Keratinocyte (primary cell): Measurements from ENCODE around the gene RASGEF1B. TPM values are rescaled to one million over a fixed set of nuclear protein-coding genes. Genes with fewer than 3 reads are reported as not detected.

ENCODE experiments used
- DNase-seq: peaks from one replicate; pipeline ENCODE4 v3.0.0-alpha.2; 2011; ENCODE audit warnings: low read depth, missing footprints, low spot score
- FAIRE-seq: peaks from 2 replicates; lab custom pipeline; 2011; peaks lifted over from hg19 to GRCh38; lab: Jason Lieb, UNC
- H2AFZ ChIP-seq: 2 replicates; pipeline ENCODE4 v1.6.0; 2012; ENCODE audit warnings: low read length, control low read depth, inconsistent platforms; ENCODE audit not compliant: control insufficient read depth
- H3K27ac ChIP-seq: 2 replicates; pipeline ENCODE4 v1.5.1; 2011; ENCODE audit warnings: low read length; ENCODE audit not compliant: control insufficient read depth, insufficient read depth
- H3K27me3 ChIP-seq: 3 replicates; pipeline ENCODE4 v1.6.0; 2011; ENCODE audit warnings: low read length; ENCODE audit not compliant: control insufficient read depth, insufficient read depth; ENCODE audit errors: extremely low read depth
- H3K36me3 ChIP-seq, 2 experiments: 2 replicates in 1 of 2; 3 replicates in 1 of 2; pipeline ENCODE4 v1.5.1; 2011; ENCODE audit warnings: low read length in 2 of 2, mild to moderate bottlenecking in 1 of 2; ENCODE audit not compliant: control insufficient read depth in 2 of 2, insufficient read depth in 2 of 2; ENCODE audit errors: extremely low read depth in 1 of 2
- H3K4me1 ChIP-seq: 3 replicates; pipeline ENCODE4 v1.5.1; 2011; ENCODE audit warnings: low read length; ENCODE audit not compliant: control insufficient read depth, insufficient read depth; ENCODE audit errors: extremely low read depth
- H3K4me2 ChIP-seq: 3 replicates; pipeline ENCODE4 v1.6.0; 2011; ENCODE audit warnings: low read depth, low read length; ENCODE audit not compliant: control insufficient read depth, insufficient read depth; ENCODE audit errors: extremely low read depth
- H3K4me3 ChIP-seq, 3 experiments: fragments of 200-600 bp in 1 of 3; sonication (generic) in 1 of 3; 2 replicates in 2 of 3; 3 replicates in 1 of 3; pipeline ENCODE4 v1.5.1; 2011 to 2016; ENCODE audit warnings: low read length in 3 of 3, mild to moderate bottlenecking in 3 of 3, control low read depth in 2 of 3, inconsistent platforms in 1 of 3, low read depth in 1 of 3, mixed read lengths in 1 of 3, mixed run types in 1 of 3, moderate library complexity in 1 of 3; ENCODE audit not compliant: control insufficient read depth in 2 of 3, insufficient read depth in 2 of 3; ENCODE audit errors: extremely low read depth in 1 of 3
- H3K79me2 ChIP-seq: 2 replicates; pipeline ENCODE4 v1.6.0; 2012; ENCODE audit warnings: low read length; ENCODE audit not compliant: control insufficient read depth, insufficient read depth
- H3K9ac ChIP-seq: 3 replicates; pipeline ENCODE4 v1.6.0; 2011; ENCODE audit warnings: low read length; ENCODE audit not compliant: control insufficient read depth, insufficient read depth; ENCODE audit errors: extremely low read depth
- H3K9me1 ChIP-seq: 3 replicates; pipeline ENCODE4 v1.6.0; 2011; ENCODE audit warnings: low read length; ENCODE audit not compliant: control insufficient read depth, insufficient read depth; ENCODE audit errors: extremely low read depth
- H3K9me3 ChIP-seq: 2 replicates; pipeline ENCODE4 v1.5.1; 2012; ENCODE audit warnings: low read depth, low read length; ENCODE audit not compliant: control insufficient read depth
- H4K20me1 ChIP-seq: 3 replicates; pipeline ENCODE4 v1.6.0; 2011; ENCODE audit warnings: low read length; ENCODE audit not compliant: control insufficient read depth, insufficient read depth; ENCODE audit errors: extremely low read depth
- EZH2 ChIP-seq: IDR thresholded peaks from one replicate; pipeline ENCODE4 v1.6.1; 2012; ENCODE audit warnings: inconsistent platforms, mild to moderate bottlenecking, low read length, moderate library complexity
- dilution Hi-C: fragments of 300-500 bp; cut with MboI; formaldehyde crosslinking; loops from one replicate; pipeline ENCODE4 v1.7.0; 2020; ENCODE audit warnings: low sequenced_read_pairs; ENCODE audit not compliant: extremely low pct_ligation_motif_present
- polyA plus RNA-seq, 5 experiments: library from polyadenylated mRNA; depleted of rRNA in 3 of 5; stranded (reverse) in 3 of 5; stranded (forward) in 1 of 5; unstranded in 1 of 5; fragments of >200 nt; gene quantifications; 1 replicate in 1 of 5; 2 replicates in 3 of 5; 3 replicates in 1 of 5; pipeline versions ENCODE4 v1.2.1 to v1.2.3, GENCODE V29; 2011 to 2012; ENCODE audit warnings: missing spikeins in 2 of 5, low read depth in 1 of 5, low replicate concordance in 1 of 5
- TF ChIP-seq, protein P1 (sequence below), 3 experiments: IDR thresholded peaks in 1 of 3; conservative IDR thresholded peaks in 1 of 3; optimal IDR thresholded peaks in 1 of 3; 2 replicates in 2 of 3; 3 replicates in 1 of 3; pipeline versions ENCODE3 to v1.5.1; 2011; ENCODE audit warnings: low read length in 3 of 3, mild to moderate bottlenecking in 3 of 3, moderate library complexity in 2 of 3, control low read depth in 1 of 3, inconsistent platforms in 1 of 3; ENCODE audit not compliant: insufficient read depth in 2 of 3; ENCODE audit errors: extremely low read depth in 1 of 3

The RASGEF1B gene
- polyA plus RNA-seq, 1 donor (not counting 4 experiments of a cell fraction or from before 2014, with no cell fraction given), result 0.68 TPM

- Histone ChIP-seq H3K27me3 (no peaks in the 10 kb centered on the region), H3K4me1 (no peaks in the 10 kb centered on the region), H3K4me3 (no peak overlapping the region), H3K27ac (no peak overlapping the region), H3K9me3 (no peaks in the 10 kb centered on the region), H3K36me3 (no peaks in the 10 kb centered on the region), H3K9me1 (no peaks in the 10 kb centered on the region), H3K79me2 (no peaks in the 10 kb centered on the region), H3K4me2 (no peak overlapping the region), H2AFZ (no peak overlapping the region), H4K20me1 (no peaks in the 10 kb centered on the region), H3K9ac (no peak overlapping the region)
- TF ChIP-seq, protein P1, sequence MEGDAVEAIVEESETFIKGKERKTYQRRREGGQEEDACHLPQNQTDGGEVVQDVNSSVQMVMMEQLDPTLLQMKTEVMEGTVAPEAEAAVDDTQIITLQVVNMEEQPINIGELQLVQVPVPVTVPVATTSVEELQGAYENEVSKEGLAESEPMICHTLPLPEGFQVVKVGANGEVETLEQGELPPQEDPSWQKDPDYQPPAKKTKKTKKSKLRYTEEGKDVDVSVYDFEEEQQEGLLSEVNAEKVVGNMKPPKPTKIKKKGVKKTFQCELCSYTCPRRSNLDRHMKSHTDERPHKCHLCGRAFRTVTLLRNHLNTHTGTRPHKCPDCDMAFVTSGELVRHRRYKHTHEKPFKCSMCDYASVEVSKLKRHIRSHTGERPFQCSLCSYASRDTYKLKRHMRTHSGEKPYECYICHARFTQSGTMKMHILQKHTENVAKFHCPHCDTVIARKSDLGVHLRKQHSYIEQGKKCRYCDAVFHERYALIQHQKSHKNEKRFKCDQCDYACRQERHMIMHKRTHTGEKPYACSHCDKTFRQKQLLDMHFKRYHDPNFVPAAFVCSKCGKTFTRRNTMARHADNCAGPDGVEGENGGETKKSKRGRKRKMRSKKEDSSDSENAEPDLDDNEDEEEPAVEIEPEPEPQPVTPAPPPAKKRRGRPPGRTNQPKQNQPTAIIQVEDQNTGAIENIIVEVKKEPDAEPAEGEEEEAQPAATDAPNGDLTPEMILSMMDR (optimal IDR thresholded peaks at IDR 0.05 in 1 of 3, IDR thresholded peaks at IDR 0.05 in 1 of 3, conservative IDR thresholded peaks at IDR 0.05 in 1 of 3; ENCODE audit: extremely low read depth in 1 of 3, insufficient read depth in 2 of 3, low read length in 3 of 3), result no peak
- no peak for TF ChIP-seq EZH2
- DNase-seq, result no peak
- dilution Hi-C loops, result no loop called here
- no peak for FAIRE-seq
Measured at GRCh38 chr4:81519427-81519773, 47.7 kb upstream of the RASGEF1B start.

- no peak for FAIRE-seq
- TF ChIP-seq, protein P1 (optimal IDR thresholded peaks at IDR 0.05 in 1 of 3, IDR thresholded peaks at IDR 0.05 in 1 of 3, conservative IDR thresholded peaks at IDR 0.05 in 1 of 3; ENCODE audit: extremely low read depth in 1 of 3, insufficient read depth in 2 of 3, low read length in 3 of 3), result no peak
- no peak for TF ChIP-seq EZH2
- Histone ChIP-seq H3K4me2 (no peak overlapping the region), H3K79me2 (no peaks in the 10 kb centered on the region), H3K9me3 (no peaks in the 10 kb centered on the region), H3K36me3 (no peaks in the 10 kb centered on the region), H3K27ac (no peak overlapping the region), H3K9ac (no peak overlapping the region), H2AFZ (no peak overlapping the region), H3K4me1 (no peaks in the 10 kb centered on the region), H3K4me3 (no peak overlapping the region), H3K27me3 (no peaks in the 10 kb centered on the region), H4K20me1 (no peaks in the 10 kb centered on the region), H3K9me1 (no peaks in the 10 kb centered on the region)
- dilution Hi-C loops, result no loop called here
- no peak for DNase-seq
Measured at GRCh38 chr4:81518762-81519426, 47.2 kb upstream of the RASGEF1B start.
